Left cardiac atrium (tissue), 4 donors: ENCODE measurements around the gene SP8. TPM values are rescaled to one million over a fixed set of nuclear protein-coding genes. Genes with fewer than 3 reads are reported as not detected.

Experiments used
- ATAC-seq, 2 donors: fragments of 200-7000 bp; cut with Tn5 transposase; one replicate each; pipeline ENCODE4 v1.9.1; 2020; ENCODE audit warnings: mild to moderate bottlenecking in 2 of 2, moderate library complexity in 2 of 2
- DNase-seq: peaks from one replicate; pipeline ENCODE4 v3.0.0-alpha.2; 2020
- intact Hi-C, 2 donors: fragments of 100-400 bp; cut with DNase I; formaldehyde crosslinking; loops; one replicate each; pipeline versions ENCODE4 v1.14.1 to v1.15.1; 2022 to 2023
- total RNA-seq, 2 donors: library from RNA; stranded (reverse); fragmentation: NEBNext Ultra II Directional; extraction: Animal tissue kit (Norgen Biotek cat#: 25700); gene quantifications; one replicate each; pipeline ENCODE4 v1.2.1, GENCODE V29; 2021
- donor health status: DM: no; HTN: yes; CAD: no.
- donor health status: DM: no; HTN: yes; CAD: no; lungs with severe emphysema.
- donor health status: DM: yes; HTN: yes; CAD: no.
- donor health status: Dilated cardiomyopathy.

SP8 gene
- total RNA-seq, 2 donors from 2014 or later, result not detected

- intact Hi-C loops, result loop anchor here in 1 of 2 donors (5.0 to 10.0 kb wide), 2 partner anchors 474 to 727 kb away; no protein-coding TSS in a partner anchor
- ATAC-seq (peak; percentile 95 to 96), DNase-seq (peak; percentile 32)
These were observed 8.5 kb downstream of the SP8 start for GRCh38 chr7:20778063-20778721.

DNA sequence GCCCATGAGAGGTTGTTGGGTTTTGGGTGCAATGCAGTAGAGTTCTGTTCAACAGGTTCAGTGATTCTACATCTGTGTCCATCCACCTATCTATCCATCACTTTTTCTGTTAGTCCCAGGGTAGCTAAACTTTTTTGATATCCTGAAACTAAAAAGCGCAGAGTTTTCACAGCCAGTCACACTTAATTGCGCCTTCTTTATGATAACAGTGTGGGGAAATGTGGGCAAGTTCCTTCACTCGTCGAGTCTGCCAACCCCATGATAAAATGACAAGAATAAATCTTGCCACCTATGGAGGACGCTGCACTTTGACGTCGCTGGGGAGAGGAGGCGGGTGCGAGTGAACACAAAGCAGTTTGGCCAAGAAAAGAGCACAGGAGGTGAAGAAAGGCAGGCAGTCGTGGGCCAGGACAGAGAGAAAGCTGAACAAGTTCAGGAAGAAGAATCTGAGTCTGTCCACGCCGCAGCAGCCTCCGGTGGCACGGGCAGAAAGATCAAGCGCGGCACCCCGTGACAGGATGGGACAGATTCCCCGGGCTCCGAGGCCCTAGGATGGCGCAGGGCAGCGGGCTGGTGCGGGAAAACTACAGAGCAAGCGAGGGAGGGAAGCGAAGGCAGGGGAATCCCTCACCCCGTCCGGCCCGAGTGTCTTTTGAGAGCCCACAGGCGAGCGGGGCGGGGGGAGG lies 9.2 kb downstream of the SP8 start:
- DNase-seq (no peak), ATAC-seq (peak; percentile 49 to 53)
- intact Hi-C loops, result loop anchor here in 1 of 2 donors (5.0 to 10.0 kb wide), 2 partner anchors 475 to 727 kb away; no protein-coding TSS in a partner anchor

- intact Hi-C loops, result loop anchor here in 1 of 2 donors (5.0 to 10.0 kb wide), 2 partner anchors 475 to 728 kb away; no protein-coding TSS in a partner anchor
- ATAC-seq, result no peak
- DNase-seq, result no peak
These were observed 9.7 kb downstream of the SP8 start for GRCh38 chr7:20776942-20777341.

- no peak for DNase-seq
- no peak for ATAC-seq
- intact Hi-C loops, result loop anchor here in 1 of 2 donors (5.0 to 10.0 kb wide), 2 partner anchors 476 to 728 kb away; no protein-coding TSS in a partner anchor
These were observed 10.3 kb downstream of the SP8 start for GRCh38 chr7:20776214-20776911.

DNA sequence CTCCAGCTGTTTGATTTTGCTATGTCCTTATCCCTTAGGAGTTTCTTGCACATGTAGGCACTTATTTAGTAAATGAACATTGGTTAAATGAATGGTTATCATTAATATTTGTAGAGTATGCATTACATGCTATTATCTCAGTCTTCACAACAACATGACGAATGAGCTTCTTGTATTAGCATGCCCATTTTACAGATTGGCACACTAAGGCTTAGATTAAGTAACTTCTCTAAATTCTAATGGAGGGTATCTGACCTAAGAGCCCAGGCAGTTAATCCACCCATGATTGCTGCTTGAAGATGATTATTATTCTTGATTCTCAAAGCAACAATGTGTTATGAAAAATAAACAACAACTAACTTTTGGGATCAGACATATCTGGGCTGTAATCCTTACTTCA lies 32.7 kb downstream of the SP8 start:
- intact Hi-C loops, result no loop called here
- DNase-seq, result no peak
- no peak for ATAC-seq

DNA sequence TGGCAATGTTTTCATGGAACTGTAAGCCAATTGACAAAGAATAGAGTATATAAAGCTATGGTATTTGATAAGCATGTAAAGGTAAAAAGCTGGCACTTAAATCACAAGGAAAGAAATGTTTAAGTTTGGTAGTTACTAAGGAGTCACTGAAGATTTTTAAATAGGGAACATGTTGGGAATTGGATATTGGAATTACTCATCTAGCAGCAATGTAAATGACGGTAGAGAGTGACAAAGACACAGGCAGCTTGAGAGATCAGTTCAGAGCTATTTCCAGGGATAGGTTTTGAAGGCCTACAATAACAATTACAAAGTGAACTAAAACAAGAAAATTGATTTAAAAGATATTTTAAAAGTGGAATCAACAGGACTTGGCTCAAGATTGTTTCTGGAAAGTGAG lies 36.8 kb downstream of the SP8 start:
- no peak for DNase-seq
- intact Hi-C loops, result no loop called here

DNA sequence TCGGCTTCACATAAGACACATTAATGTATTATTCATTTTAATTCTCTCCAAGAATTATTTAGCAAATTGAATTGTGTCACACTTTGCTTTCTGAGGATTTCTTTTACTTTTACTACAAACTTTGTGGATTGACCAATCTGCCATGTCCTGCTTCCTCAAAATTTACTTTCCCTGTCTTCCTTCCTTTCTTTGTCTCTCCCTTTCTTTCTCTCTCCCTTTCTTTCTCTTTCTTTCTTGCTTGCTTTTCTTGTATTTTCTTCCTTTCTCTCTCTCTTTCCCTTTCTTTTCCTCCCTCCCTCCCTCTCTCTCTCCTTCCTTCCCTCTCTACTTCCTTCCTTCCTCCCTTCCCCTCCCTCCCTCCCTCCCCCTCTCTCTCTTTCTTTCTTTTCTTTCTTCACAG lies 37.8 kb downstream of the SP8 start:
- ATAC-seq, result no peak
- no peak for DNase-seq
- intact Hi-C loops, result no loop called here

More for the DNA sequence above, 36.8 kb downstream of the SP8 start:
- ATAC-seq, result no peak

DNA sequence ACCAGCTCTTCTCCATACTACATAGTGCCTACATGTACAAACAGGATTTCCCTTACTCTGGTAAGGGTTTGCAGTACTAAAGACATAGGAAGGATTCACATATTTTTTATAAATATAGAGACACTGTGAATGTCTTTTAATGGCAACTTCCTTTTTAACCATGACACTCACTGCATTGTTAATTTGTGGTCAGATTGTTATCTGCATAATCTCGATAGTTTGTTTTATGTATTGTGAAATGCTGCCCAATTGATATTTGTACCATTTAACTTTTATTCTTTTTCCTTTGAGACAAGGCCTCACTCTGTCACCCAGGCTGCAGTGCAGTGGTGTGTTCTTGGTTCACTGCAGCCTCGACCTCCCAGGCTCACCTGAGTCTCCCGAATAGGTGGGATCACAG lies 39.7 kb downstream of the SP8 start:
- DNase-seq (no peak), ATAC-seq (no peak)
- intact Hi-C loops, result no loop called here

- intact Hi-C loops, result no loop called here
- ATAC-seq, result no peak
- DNase-seq, result no peak
These were observed 41.0 kb downstream of the SP8 start for GRCh38 chr7:20745702-20746101.

DNA sequence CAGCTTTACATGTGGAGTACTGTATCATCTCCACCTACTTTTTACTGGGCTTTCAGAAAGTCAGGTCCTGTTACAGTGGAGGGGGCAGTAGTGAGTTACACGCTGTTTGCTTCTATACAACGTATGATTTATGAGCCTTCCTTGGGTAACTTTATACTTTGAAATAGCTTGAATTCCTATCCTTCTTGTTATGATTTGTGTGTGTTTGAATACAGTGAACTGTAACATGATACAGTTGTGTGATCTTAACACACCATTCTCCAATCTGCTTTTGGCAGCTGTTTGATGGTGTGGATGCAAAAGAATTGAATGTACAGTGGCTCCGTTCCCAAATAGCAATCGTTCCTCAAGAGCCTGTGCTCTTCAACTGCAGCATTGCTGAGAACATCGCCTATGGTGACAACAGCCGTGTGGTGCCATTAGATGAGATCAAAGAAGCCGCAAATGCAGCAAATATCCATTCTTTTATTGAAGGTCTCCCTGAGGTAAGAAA lies 41.7 kb downstream of the SP8 start:
- no peak for ATAC-seq
- intact Hi-C loops, result no loop called here
- no peak for DNase-seq

DNA sequence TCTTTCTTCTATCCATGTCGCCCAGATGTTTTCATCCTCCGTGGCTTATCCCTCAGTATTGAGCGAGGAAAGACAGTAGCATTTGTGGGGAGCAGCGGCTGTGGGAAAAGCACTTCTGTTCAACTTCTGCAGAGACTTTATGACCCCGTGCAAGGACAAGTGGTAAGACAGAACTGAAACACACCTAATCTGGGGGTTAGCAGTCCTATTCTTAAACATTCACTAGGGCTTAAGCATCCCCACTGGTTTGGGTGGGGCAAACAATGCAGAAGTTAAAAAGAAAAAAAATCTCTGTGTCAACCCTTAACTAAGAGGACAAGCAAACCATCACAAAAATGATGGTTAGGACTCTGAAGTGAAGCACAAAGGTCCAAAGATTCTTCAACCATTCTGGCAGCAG lies 43.8 kb downstream of the SP8 start:
- ATAC-seq (no peak), DNase-seq (no peak)
- intact Hi-C loops, result no loop called here

DNA sequence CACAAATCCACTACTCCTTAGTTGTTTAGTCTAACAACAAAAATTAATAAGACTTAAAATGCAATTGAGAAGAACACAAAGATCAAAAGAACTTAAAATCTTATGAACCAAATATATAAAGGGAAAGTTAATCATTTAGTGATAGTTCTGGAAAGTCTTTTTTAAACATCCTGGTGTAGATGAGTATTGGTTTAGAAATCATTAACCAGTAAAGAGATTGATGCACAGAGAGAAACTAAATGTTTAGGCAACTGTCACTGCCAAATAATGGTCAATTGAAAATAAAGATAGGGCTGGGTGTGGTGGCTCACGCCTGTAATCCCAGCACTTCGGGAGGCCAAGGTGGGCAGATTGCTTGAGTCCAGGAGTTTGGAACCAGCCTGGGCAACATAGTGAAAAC lies 44.9 kb downstream of the SP8 start:
- intact Hi-C loops, result no loop called here
- DNase-seq (no peak), ATAC-seq (no peak)

DNA sequence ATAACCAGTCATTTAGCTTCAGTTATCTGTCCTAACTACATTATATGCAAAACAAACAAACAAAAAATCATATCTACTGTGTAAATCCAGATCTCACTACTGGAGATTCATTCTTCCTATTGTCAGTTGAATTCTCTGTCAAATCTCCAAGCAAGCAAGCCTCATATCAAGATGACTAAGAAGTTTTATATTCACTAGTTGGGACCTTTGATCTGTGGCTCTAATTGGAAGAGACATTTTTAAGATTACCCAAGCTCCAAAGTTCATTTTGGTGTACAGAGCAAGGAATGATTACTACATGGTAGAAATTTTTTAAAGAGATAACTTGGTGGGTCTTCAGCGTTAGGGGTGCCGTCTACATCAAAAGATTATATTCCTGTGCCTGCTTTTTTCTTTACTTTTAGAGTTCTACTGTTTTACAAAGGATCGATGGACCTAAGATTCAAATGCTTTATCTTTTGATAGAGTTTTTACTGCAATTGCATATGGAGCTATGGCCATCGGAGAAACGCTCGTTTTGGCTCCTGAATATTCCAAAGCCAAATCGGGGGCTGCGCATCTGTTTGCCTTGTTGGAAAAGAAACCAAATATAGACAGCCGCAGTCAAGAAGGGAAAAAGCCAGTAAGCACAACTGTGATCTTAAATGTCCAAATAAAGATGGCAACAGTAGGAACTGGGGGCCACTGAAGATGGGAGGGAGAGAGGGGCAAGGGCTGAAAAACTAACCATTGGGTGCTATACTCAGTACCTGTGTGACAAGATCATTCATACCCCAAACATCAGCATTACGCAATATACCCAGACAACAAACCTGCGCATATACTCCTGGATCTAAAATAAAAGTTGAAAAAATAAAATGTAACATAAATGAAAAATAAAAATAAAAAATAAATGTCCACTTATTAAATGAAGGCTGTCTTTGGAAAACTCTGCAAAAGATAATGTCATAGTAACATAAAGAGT lies 47.9 kb downstream of the SP8 start:
- no peak for ATAC-seq
- DNase-seq, result no peak
- intact Hi-C loops, result no loop called here

GRCh38 chr7:20737840-20738448 lies 48.7 kb downstream of the SP8 start:
- no peak for ATAC-seq
- intact Hi-C loops, result no loop called here
- DNase-seq, result no peak

- no peak for DNase-seq
- ATAC-seq, result no peak
- intact Hi-C loops, result no loop called here
These were observed 51.2 kb downstream of the SP8 start for GRCh38 chr7:20735346-20736065.
